Activated CD4-positive, alpha-beta T cell treated with anti-CD3 and anti-CD28 coated beads, Interleukin-10, Interleukin-2, amounts not matched to agents 100 ng/mL and 50 ng/mL, durations not matched to agents 16 hours and 8 hours (primary cell): ENCODE results near the gene UBE2H.
"Not testable (repeated sequence)": the region's sequence is repeated elsewhere in the genome, so short reads cannot be mapped to it uniquely, and the experiment has no call there.

Experiments used
- DNase-seq: peaks from one replicate; pipeline ENCODE4 v3.0.0-alpha.2; 2020

UBE2H gene

GRCh38 chr7:129907122-129907736 lies 45.5 kb downstream of the UBE2H start:
- no peak for DNase-seq

- peak; percentile 14 for DNase-seq
These were observed 46.1 kb downstream of the UBE2H start for GRCh38 chr7:129906700-129907099.

- no peak for DNase-seq
These were observed 48.8 kb downstream of the UBE2H start for GRCh38 chr7:129903935-129904334.

- peak; percentile 12 for DNase-seq
These were observed 49.9 kb downstream of the UBE2H start for GRCh38 chr7:129902788-129903422.

GRCh38 chr7:129898502-129899160 lies 54.1 kb downstream of the UBE2H start:
- DNase-seq: no peak

GRCh38 chr7:129898007-129898406 lies 54.8 kb downstream of the UBE2H start:
- no peak for DNase-seq

GRCh38 chr7:129896568-129897382 lies 56.0 kb downstream of the UBE2H start:
- no peak for DNase-seq

GRCh38 chr7:129894184-129894583 lies 58.6 kb downstream of the UBE2H start:
- not testable (repeated sequence) for DNase-seq

GRCh38 chr7:129890090-129890489 lies 62.7 kb downstream of the UBE2H start:
- DNase-seq: no peak

GRCh38 chr7:129889133-129889844 lies 63.5 kb downstream of the UBE2H start:
- no peak for DNase-seq

GRCh38 chr7:129887865-129888264 lies 64.9 kb downstream of the UBE2H start:
- DNase-seq: no peak

GRCh38 chr7:129886818-129887186 lies 66.0 kb downstream of the UBE2H start:
- DNase-seq: no peak

- no peak for DNase-seq
These were observed 66.5 kb downstream of the UBE2H start for GRCh38 chr7:129886167-129886817.

- DNase-seq: no peak
These were observed 68.3 kb downstream of the UBE2H start for GRCh38 chr7:129884495-129884894.

- no peak for DNase-seq
These were observed 69.6 kb downstream of the UBE2H start for GRCh38 chr7:129883151-129883550.

- no peak for DNase-seq
These were observed 70.2 kb downstream of the UBE2H start for GRCh38 chr7:129882531-129882930.

- DNase-seq: no peak
These were observed 75.5 kb downstream of the UBE2H start for GRCh38 chr7:129877146-129877792.

- no peak for DNase-seq
These were observed 76.9 kb downstream of the UBE2H start for GRCh38 chr7:129875745-129876411.

GRCh38 chr7:129875160-129875559 lies 77.6 kb downstream of the UBE2H start:
- DNase-seq: no peak

- DNase-seq: no peak
These were observed 78.0 kb downstream of the UBE2H start for GRCh38 chr7:129874722-129875121.

GRCh38 chr7:129872054-129872453 lies 80.7 kb downstream of the UBE2H start:
- peak; percentile 7 for DNase-seq
